Measurements from ENCODE around the gene KEL. TPM values are rescaled to one million over a fixed set of nuclear protein-coding genes. Genes with fewer than 3 reads are reported as not detected.

Gene KEL
- total and polyA plus RNA-seq, 12 donors = 0.04 to 1.3 (median 0.37) TPM; not detected in 3

DNA sequence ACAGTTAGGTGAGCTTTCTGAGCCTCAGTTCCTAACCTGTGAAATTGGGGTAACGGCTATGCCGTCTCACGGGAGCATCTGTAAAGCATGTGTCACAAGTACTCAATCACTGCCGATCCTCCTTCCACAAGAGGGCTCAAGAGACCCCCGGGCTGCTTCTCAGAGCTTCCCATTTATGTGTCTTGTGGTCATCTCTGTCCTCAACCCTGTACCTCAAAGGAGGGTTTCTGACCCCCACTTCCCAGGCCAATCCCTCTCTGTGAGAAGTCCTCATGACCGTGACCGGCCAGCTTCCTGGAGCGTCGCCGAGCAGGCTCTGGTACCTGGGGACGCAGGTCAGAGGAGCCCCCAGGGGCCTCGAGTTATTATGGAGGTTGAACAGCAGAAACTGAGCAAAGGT lies 28.1 kb downstream of the KEL start:
- Histone ChIP-seq H3K27me3 (peaks cover 0 to 13% (median 0%) of the 10 kb centered on the region in 7 donors), H3K4me1 (no peaks in the 10 kb centered on the region), H3K27ac (no peak overlapping the region), H3K36me3 (no peaks in the 10 kb centered on the region), H3K9me3 (no peaks in the 10 kb centered on the region), H3K4me3 (no peak overlapping the region)
- intact Hi-C loops (cut with DNase I) = no loop called here
- ATAC-seq (no peak), DNase-seq (no peak)
- 64 to 73% methylated on average over 12 of the region's 12 CpGs for WGBS, 2 donors
- TF ChIP-seq, protein P1, sequence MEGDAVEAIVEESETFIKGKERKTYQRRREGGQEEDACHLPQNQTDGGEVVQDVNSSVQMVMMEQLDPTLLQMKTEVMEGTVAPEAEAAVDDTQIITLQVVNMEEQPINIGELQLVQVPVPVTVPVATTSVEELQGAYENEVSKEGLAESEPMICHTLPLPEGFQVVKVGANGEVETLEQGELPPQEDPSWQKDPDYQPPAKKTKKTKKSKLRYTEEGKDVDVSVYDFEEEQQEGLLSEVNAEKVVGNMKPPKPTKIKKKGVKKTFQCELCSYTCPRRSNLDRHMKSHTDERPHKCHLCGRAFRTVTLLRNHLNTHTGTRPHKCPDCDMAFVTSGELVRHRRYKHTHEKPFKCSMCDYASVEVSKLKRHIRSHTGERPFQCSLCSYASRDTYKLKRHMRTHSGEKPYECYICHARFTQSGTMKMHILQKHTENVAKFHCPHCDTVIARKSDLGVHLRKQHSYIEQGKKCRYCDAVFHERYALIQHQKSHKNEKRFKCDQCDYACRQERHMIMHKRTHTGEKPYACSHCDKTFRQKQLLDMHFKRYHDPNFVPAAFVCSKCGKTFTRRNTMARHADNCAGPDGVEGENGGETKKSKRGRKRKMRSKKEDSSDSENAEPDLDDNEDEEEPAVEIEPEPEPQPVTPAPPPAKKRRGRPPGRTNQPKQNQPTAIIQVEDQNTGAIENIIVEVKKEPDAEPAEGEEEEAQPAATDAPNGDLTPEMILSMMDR (IDR thresholded peaks at IDR 0.05) = no peak

DNA sequence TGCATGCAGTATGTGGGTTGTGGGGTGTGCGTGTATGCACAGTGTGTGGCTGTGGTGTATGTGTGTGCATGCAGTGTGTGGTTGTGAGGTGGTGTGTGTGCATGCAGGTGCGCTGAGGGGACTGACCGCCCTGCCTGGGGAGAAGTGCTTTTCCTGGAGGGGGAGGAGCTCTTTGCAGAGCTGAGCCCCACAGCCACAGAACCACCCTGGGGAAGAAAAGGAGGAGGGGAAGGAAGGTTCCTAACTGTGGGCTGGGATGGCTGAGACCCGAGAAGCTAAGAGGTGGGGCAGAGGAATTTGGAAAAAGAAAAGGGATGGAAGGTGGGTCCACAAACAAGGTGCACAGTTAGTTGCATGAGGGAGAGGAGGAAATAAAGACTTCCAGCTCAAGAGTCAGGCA lies 28.5 kb downstream of the KEL start, which contains the start of gene TRPV5:
Gene TRPV5 (minus strand): TSS at position 123 of the 400 bp plus-strand sequence. CDS start 287 bp downstream, outside the sequence.
- TF ChIP-seq, protein P1 (IDR thresholded peaks at IDR 0.05) = no peak
- ATAC-seq (no peak), DNase-seq (no peak)
- peaks cover 0 to 13% (median 0%) of the 10 kb centered on the region in 7 donors for H3K27me3 ChIP-seq
- intact Hi-C loops (cut with DNase I) = no loop called here
- no peak within 1 kb of the TSS for H3K27ac ChIP-seq
- no peaks in the 10 kb centered on the region for H3K9me3 ChIP-seq
- H3K4me3 ChIP-seq = no peak within 1 kb of the TSS
- H3K36me3 ChIP-seq = no peaks in the 10 kb centered on the region
- no peaks in the 10 kb centered on the region for H3K4me1 ChIP-seq
- 77 to 79% methylated on average over 4 of the region's 4 CpGs for WGBS, 2 donors

DNA sequence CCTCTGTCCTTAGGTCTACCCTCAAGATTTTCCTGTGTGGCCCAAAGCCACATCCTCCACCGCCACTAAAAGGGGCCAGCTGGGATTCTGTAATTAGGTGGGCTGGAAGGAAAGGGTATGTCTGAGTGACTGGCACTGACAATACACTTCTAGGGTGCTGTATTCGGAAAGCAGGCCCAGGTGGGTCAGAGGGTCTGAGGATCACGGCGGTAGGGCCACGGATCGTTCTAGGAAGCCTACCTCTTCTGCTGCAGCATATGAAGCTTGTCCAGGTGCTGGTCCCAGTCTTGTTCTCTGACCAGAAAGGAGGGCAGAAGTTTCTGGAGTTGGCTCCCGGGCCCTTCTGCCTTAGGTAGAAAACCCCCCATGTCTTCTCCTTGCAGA lies 29.1 kb downstream of the KEL start:
- Histone ChIP-seq H3K27ac (no peak overlapping the region), H3K9me3 (no peaks in the 10 kb centered on the region), H3K36me3 (no peaks in the 10 kb centered on the region), H3K27me3 (peaks cover 0 to 13% (median 0%) of the 10 kb centered on the region in 7 donors), H3K4me3 (no peak overlapping the region), H3K4me1 (peaks cover 0 to 4% (median 0%) of the 10 kb centered on the region in 9 donors)
- WGBS, 2 donors = 84 to 85% methylated on average over 7 of the region's 7 CpGs
- DNase-seq = no peak
- ATAC-seq = no peak
- intact Hi-C loops (cut with DNase I) = no loop called here
- TF ChIP-seq, protein P1 (IDR thresholded peaks at IDR 0.05) = no peak

DNA sequence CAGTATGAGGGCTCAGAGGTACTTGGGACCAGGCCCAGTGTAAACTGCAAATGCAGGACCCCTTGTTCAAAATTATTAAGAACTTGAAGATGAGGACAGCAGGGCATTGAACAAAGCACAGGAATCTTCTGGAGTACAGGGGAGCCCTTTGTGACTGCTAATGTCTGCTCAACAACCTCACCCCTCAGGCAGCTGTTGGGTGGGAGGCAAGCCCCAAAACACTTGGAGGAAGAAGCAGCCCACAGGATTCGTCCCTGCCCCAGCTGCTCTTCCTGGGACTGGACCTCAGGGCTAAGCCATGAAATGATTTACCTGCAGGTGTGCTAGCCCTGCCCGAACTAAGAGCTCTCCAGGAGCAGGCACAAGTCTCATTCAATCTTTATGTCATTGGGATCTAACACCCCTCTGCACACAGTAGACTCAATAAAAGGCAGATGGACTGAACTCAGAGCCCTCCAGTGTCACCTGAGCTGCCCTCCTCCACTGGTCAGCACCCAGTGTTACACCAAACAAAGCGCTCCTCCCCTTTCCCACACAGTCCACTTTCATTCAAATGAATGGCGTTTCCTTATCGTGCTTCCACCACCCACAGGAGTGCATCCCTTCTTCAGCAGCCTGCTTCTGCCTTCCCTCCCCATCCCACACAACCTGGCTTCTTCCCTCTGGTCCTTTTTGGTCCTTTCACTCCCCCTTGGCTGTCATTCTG lies 29.6 kb downstream of the KEL start:
- intact Hi-C loops (cut with DNase I) = no loop called here

More for the DNA sequence above, 29.6 kb downstream of the KEL start:
- H3K9me3 ChIP-seq = no peaks in the 10 kb centered on the region
- H3K27me3 ChIP-seq = peaks cover 0 to 13% (median 0%) of the 10 kb centered on the region in 7 donors
- H3K4me3 ChIP-seq = no peak overlapping the region
- 50 to 56% methylated on average over 5 of the region's 5 CpGs for WGBS, 2 donors
- H3K27ac ChIP-seq = no peak overlapping the region
- ATAC-seq = no peak
- DNase-seq = no peak
- no peaks in the 10 kb centered on the region for H3K36me3 ChIP-seq
- H3K4me1 ChIP-seq = peaks cover 0 to 9% (median 0%) of the 10 kb centered on the region in 9 donors
- TF ChIP-seq, protein P1 (IDR thresholded peaks at IDR 0.05) = no peak

All from heart right ventricle (tissue), 16 donors.